DND-41 (cell line): Measurements from ENCODE around the gene RHBDF2.

Experiments
- ATAC-seq: fragments of 200-7000 bp; cut with Tn5 transposase; 3 replicates; pipeline ENCODE4 v1.9.1; 2021; ENCODE audit warnings: low read depth; ENCODE audit not compliant: insufficient read depth
- DNase-seq: peaks from one replicate; pipeline ENCODE4 v3.0.0-alpha.2; 2020
- H2AFZ ChIP-seq: 2 replicates; pipeline ENCODE4 v1.6.0; 2012; ENCODE audit warnings: low read depth, low read length
- H3K27ac ChIP-seq: 2 replicates; pipeline ENCODE4 v1.5.1; 2012; ENCODE audit warnings: low read length, inconsistent platforms
- H3K27me3 ChIP-seq: fragments of 200-600 bp; sonication (generic); 2 replicates; pipeline ENCODE4 v1.6.0; 2012; ENCODE audit warnings: low read length, mild to moderate bottlenecking, inconsistent platforms; ENCODE audit not compliant: insufficient read depth, poor library complexity
- H3K36me3 ChIP-seq: 2 replicates; pipeline ENCODE4 v1.5.1; 2012; ENCODE audit warnings: low read length, inconsistent platforms; ENCODE audit not compliant: insufficient read depth
- H3K4me1 ChIP-seq: 2 replicates; pipeline ENCODE4 v1.5.1; 2012; ENCODE audit warnings: mild to moderate bottlenecking, low read length; ENCODE audit not compliant: insufficient read depth
- H3K4me2 ChIP-seq: 2 replicates; pipeline ENCODE4 v1.6.0; 2012; ENCODE audit warnings: mild to moderate bottlenecking, moderate library complexity, low read length, inconsistent platforms; ENCODE audit not compliant: insufficient read depth
- H3K4me3 ChIP-seq, 2 experiments: fragments of 200-600 bp in 1 of 2; shearing (Covaris generic) in 1 of 2; 2 replicates each; pipeline ENCODE4 v1.5.1; 2012 to 2016; ENCODE audit warnings: inconsistent platforms in 2 of 2, low read length in 2 of 2, mild to moderate bottlenecking in 2 of 2, low read depth in 1 of 2, moderate library complexity in 1 of 2
- H3K79me2 ChIP-seq: 2 replicates; pipeline ENCODE4 v1.6.0; 2012; ENCODE audit warnings: low read length, inconsistent platforms; ENCODE audit not compliant: insufficient read depth
- H3K9ac ChIP-seq: 2 replicates; pipeline ENCODE4 v1.6.0; 2012; ENCODE audit warnings: low read depth, mild to moderate bottlenecking, inconsistent platforms, low read length, moderate library complexity
- H3K9me3 ChIP-seq: 2 replicates; pipeline ENCODE4 v1.5.1; 2012; ENCODE audit warnings: low read length, moderate library complexity, mild to moderate bottlenecking, inconsistent platforms; ENCODE audit not compliant: insufficient read depth, severe bottlenecking
- H4K20me1 ChIP-seq: 2 replicates; pipeline ENCODE4 v1.6.0; 2012; ENCODE audit warnings: low read length; ENCODE audit not compliant: insufficient read depth
- EZH2 ChIP-seq: IDR thresholded peaks from 3 replicates; pipeline ENCODE4 v1.6.1; 2012; ENCODE audit warnings: borderline replicate concordance, low read depth, mild to moderate bottlenecking, moderate library complexity, low read length, inconsistent platforms; ENCODE audit not compliant: severe bottlenecking
- TF ChIP-seq, protein P1 (sequence below): IDR thresholded peaks from 2 replicates; pipeline ENCODE4 v1.5.1; 2012; ENCODE audit warnings: borderline replicate concordance, low read length, moderate library complexity, mild to moderate bottlenecking; ENCODE audit not compliant: poor library complexity, severe bottlenecking; ENCODE audit errors: extremely low read depth

The RHBDF2 gene

DNA sequence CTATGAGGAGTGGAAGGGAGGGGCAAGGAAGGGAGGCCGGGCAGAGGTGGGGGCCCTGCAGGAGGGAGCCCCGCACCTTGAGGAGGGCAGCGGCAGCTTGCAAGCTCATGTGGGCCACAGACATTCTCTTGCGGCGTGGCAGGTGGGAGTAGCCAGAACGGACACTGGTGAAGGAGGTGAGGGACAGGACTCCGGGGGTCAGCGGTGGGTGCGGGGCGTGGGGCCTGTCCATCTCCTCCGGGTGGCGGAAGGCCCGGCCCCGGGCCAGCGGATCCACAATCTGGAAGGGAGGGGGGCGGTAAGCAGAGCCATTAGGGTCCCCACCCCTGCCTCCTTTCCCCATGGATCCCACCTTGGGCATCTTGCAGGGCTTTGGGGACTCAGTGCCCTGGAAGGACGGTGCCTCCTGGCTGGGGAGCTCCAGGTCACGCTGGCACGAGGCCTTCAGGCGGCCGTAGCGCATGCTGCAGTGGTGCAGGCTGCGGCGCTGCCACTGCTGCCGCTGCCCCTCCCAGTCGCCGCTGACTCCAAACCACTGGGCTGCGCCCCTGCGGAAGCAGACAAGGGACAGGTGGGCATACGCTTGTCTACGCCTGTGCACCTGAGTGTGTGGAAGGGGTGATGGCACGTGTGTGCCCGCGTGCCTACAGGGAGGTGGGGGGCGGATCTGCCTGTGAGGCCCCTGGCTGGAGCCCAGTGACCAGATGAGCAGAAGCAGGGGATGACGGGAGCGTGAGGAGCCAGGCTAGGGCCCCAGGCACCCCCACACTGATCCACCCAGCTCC, 22.3 kb downstream of the RHBDF2 start:
- H2AFZ ChIP-seq = no peak overlapping the region
- no peak overlapping the region for H3K4me3 ChIP-seq
- H3K27me3 ChIP-seq = no peaks in the 10 kb centered on the region
- ATAC-seq = no peak
- no peaks in the 10 kb centered on the region for H3K36me3 ChIP-seq
- no peaks in the 10 kb centered on the region for H3K79me2 ChIP-seq
- no peak for TF ChIP-seq EZH2
- TF ChIP-seq, protein P1, sequence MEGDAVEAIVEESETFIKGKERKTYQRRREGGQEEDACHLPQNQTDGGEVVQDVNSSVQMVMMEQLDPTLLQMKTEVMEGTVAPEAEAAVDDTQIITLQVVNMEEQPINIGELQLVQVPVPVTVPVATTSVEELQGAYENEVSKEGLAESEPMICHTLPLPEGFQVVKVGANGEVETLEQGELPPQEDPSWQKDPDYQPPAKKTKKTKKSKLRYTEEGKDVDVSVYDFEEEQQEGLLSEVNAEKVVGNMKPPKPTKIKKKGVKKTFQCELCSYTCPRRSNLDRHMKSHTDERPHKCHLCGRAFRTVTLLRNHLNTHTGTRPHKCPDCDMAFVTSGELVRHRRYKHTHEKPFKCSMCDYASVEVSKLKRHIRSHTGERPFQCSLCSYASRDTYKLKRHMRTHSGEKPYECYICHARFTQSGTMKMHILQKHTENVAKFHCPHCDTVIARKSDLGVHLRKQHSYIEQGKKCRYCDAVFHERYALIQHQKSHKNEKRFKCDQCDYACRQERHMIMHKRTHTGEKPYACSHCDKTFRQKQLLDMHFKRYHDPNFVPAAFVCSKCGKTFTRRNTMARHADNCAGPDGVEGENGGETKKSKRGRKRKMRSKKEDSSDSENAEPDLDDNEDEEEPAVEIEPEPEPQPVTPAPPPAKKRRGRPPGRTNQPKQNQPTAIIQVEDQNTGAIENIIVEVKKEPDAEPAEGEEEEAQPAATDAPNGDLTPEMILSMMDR = no peak
- H3K27ac ChIP-seq = no peak overlapping the region
- H3K9me3 ChIP-seq = no peaks in the 10 kb centered on the region
- no peaks in the 10 kb centered on the region for H3K4me1 ChIP-seq
- DNase-seq = no peak
- no peak overlapping the region for H3K9ac ChIP-seq
- no peaks in the 10 kb centered on the region for H4K20me1 ChIP-seq
- no peak overlapping the region for H3K4me2 ChIP-seq

DNA sequence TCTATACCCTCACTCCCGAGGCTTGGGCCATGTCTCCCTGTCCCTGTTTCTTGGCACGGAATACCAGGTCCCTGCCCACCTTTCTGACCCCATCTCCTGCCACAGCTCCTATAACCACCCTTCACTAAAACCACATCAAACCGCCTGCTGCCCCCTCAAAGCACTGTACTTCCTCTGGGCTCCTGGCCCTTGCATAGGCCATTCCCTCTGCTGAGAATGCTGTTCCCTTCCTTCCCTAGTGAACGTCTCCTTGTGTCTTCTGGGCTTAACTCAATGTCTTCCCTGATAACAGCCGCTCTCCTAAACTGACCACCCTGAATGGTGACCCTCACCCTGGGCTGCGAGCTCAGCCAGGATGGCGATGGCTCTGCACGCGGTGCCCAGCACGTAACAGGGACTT, 23.1 kb downstream of the RHBDF2 start:
- TF ChIP-seq, protein P1 = no peak
- TF ChIP-seq EZH2 = no peak
- H2AFZ ChIP-seq = no peak overlapping the region
- H4K20me1 ChIP-seq = no peaks in the 10 kb centered on the region
- H3K9me3 ChIP-seq = no peaks in the 10 kb centered on the region
- no peaks in the 10 kb centered on the region for H3K36me3 ChIP-seq
- H3K4me1 ChIP-seq = no peaks in the 10 kb centered on the region
- no peak overlapping the region for H3K27ac ChIP-seq
- H3K4me3 ChIP-seq = no peak overlapping the region
- no peaks in the 10 kb centered on the region for H3K79me2 ChIP-seq
- ATAC-seq = no peak
- DNase-seq = no peak
- H3K27me3 ChIP-seq = no peaks in the 10 kb centered on the region
- no peak overlapping the region for H3K4me2 ChIP-seq
- H3K9ac ChIP-seq = no peak overlapping the region

DNA sequence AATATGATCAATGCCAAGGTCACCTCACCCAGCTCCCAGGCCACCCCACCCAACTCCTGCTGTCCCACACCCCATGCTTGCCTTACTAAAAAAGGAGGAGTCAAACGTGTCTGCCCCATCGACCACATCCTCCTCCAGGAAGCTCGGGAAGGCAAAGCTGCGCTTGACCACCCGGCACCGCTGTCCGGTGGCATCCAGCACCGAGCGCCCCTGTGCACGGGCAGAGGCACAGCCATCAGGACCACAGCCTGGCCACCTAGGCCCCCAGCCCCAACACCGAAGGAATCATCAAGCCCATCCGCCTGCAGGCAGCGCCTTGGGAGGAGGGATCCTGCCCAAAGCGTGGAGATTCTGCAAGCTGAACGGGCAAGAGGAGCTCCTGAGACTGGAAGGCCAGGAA, 23.6 kb downstream of the RHBDF2 start:
- Histone ChIP-seq H3K9ac (no peak overlapping the region), H3K9me3 (no peaks in the 10 kb centered on the region), H3K27ac (no peak overlapping the region), H4K20me1 (no peaks in the 10 kb centered on the region), H3K4me2 (no peak overlapping the region), H3K27me3 (no peaks in the 10 kb centered on the region), H3K79me2 (no peaks in the 10 kb centered on the region), H2AFZ (no peak overlapping the region), H3K4me3 (no peak overlapping the region), H3K36me3 (no peaks in the 10 kb centered on the region), H3K4me1 (no peaks in the 10 kb centered on the region)
- ATAC-seq = no peak
- no peak for DNase-seq
- TF ChIP-seq, protein P1 = no peak
- no peak for TF ChIP-seq EZH2
